ENCODE measurements around the gene ABLIM1. TPM values are rescaled to one million over a fixed set of nuclear protein-coding genes. Genes with fewer than 3 reads are reported as not detected.

ABLIM1 gene
- polyA plus RNA-seq, 1 donor from 2014 or later, result 10.1 TPM

DNA sequence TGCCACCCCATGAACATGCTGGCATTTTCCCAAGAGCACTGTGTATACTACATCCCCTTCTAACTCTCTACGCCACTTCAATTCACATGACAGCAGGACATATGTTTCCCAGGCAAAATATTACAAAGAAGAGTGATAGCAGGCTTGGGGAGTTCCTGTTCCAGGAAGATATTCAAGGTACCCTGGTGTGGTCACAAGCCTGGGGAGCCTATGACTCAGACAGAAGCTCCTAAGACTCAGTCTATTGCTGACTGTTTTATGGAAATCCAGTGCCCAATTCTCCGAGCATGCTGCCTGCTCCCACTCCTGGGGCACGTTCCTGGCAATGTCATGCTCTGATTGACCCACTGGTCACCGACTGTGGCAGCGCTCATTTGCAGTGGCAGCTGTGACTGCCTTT, 23.5 kb upstream of the ABLIM1 start:
- no peak overlapping the region for H3K4me2 ChIP-seq (ENCODE audit: low read length)

DNA sequence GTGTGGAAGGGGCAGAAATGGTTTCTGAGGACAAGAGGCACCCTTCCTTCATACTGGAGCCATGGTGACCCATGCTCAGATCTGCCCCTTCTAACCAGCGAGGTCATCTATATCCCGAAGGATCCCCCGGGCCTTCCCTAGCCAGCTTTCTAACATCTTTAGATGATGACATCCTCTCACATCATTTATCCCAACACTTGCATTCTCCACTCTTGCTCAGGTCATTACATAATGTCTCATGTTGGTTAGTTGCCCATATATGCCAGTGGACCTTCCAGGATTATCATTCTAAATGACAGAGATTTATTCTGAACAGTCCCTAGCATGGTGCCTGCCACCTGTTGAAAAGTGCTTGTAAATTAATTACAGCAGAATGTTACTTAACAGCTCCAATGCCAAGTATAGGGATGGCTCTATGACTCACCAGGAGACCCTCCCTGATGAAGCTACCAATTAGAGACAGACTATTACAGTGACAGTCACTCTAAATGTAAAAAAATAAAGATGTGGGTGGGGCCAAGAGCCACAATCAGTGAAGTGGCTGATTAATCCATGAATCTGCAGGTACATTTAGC, 22.6 kb upstream of the ABLIM1 start:
- H3K9me3 ChIP-seq (ENCODE audit: low read length), result no peaks in the 10 kb centered on the region
- H3K27ac ChIP-seq (ENCODE audit: low read length), result no peak overlapping the region
- TF ChIP-seq POLR2AphosphoS5 (IDR thresholded peaks at IDR 0.05), result no peak
- TF ChIP-seq TAF1 (IDR thresholded peaks at IDR 0.05; ENCODE audit: low read depth), result no peak
- TF ChIP-seq, protein P1, sequence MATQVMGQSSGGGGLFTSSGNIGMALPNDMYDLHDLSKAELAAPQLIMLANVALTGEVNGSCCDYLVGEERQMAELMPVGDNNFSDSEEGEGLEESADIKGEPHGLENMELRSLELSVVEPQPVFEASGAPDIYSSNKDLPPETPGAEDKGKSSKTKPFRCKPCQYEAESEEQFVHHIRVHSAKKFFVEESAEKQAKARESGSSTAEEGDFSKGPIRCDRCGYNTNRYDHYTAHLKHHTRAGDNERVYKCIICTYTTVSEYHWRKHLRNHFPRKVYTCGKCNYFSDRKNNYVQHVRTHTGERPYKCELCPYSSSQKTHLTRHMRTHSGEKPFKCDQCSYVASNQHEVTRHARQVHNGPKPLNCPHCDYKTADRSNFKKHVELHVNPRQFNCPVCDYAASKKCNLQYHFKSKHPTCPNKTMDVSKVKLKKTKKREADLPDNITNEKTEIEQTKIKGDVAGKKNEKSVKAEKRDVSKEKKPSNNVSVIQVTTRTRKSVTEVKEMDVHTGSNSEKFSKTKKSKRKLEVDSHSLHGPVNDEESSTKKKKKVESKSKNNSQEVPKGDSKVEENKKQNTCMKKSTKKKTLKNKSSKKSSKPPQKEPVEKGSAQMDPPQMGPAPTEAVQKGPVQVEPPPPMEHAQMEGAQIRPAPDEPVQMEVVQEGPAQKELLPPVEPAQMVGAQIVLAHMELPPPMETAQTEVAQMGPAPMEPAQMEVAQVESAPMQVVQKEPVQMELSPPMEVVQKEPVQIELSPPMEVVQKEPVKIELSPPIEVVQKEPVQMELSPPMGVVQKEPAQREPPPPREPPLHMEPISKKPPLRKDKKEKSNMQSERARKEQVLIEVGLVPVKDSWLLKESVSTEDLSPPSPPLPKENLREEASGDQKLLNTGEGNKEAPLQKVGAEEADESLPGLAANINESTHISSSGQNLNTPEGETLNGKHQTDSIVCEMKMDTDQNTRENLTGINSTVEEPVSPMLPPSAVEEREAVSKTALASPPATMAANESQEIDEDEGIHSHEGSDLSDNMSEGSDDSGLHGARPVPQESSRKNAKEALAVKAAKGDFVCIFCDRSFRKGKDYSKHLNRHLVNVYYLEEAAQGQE (IDR thresholded peaks at IDR 0.05; ENCODE audit: borderline replicate concordance), result no peak
- TF ChIP-seq RAD21 (conservative IDR thresholded peaks at IDR 0.05), result no peak
- TF ChIP-seq SMC3 (conservative IDR thresholded peaks at IDR 0.05; ENCODE audit: poor library complexity), result no peak
- no peak overlapping the region for H3K9ac ChIP-seq (ENCODE audit: low read length)
- no peak overlapping the region for H2AFZ ChIP-seq (ENCODE audit: low read depth, low read length)
- peaks cover 4% of the 10 kb centered on the region for H3K27me3 ChIP-seq (ENCODE audit: insufficient read depth, low read depth, low read length)
- H3F3A ChIP-seq (ENCODE audit: insufficient read depth, low read length, poor library complexity, severe bottlenecking), result no peaks in the 10 kb centered on the region
- no peak overlapping the region for H3K4me2 ChIP-seq (ENCODE audit: low read length)
- no peaks in the 10 kb centered on the region for H3K36me3 ChIP-seq (ENCODE audit: insufficient read depth, low read length)
- H4K20me1 ChIP-seq (ENCODE audit: insufficient read depth), result no peaks in the 10 kb centered on the region
- no peaks in the 10 kb centered on the region for H3K79me2 ChIP-seq (replicated peaks; ENCODE audit: insufficient read depth, low read length)
- H3K4me3 ChIP-seq (ENCODE audit: low read length), result no peak overlapping the region
- H3K9me2 ChIP-seq (ENCODE audit: insufficient read depth, low read length), result no peaks in the 10 kb centered on the region

More for the DNA sequence above, 23.5 kb upstream of the ABLIM1 start:
- Histone ChIP-seq H3K9me2 (ENCODE audit: insufficient read depth, low read length) (no peaks in the 10 kb centered on the region), H3K9me3 (ENCODE audit: low read length) (no peaks in the 10 kb centered on the region), H3K27me3 (ENCODE audit: insufficient read depth, low read depth, low read length) (peaks cover 4% of the 10 kb centered on the region), H3K79me2 (replicated peaks; ENCODE audit: insufficient read depth, low read length) (no peaks in the 10 kb centered on the region), H3K27ac (ENCODE audit: low read length) (no peak overlapping the region), H3K9ac (ENCODE audit: low read length) (no peak overlapping the region), H3K4me3 (ENCODE audit: low read length) (no peak overlapping the region), H4K20me1 (ENCODE audit: insufficient read depth) (no peaks in the 10 kb centered on the region), H3F3A (ENCODE audit: insufficient read depth, low read length, poor library complexity, severe bottlenecking) (no peaks in the 10 kb centered on the region), H2AFZ (ENCODE audit: low read depth, low read length) (no peak overlapping the region), H3K36me3 (ENCODE audit: insufficient read depth, low read length) (no peaks in the 10 kb centered on the region)
- TF ChIP-seq, protein P2, sequence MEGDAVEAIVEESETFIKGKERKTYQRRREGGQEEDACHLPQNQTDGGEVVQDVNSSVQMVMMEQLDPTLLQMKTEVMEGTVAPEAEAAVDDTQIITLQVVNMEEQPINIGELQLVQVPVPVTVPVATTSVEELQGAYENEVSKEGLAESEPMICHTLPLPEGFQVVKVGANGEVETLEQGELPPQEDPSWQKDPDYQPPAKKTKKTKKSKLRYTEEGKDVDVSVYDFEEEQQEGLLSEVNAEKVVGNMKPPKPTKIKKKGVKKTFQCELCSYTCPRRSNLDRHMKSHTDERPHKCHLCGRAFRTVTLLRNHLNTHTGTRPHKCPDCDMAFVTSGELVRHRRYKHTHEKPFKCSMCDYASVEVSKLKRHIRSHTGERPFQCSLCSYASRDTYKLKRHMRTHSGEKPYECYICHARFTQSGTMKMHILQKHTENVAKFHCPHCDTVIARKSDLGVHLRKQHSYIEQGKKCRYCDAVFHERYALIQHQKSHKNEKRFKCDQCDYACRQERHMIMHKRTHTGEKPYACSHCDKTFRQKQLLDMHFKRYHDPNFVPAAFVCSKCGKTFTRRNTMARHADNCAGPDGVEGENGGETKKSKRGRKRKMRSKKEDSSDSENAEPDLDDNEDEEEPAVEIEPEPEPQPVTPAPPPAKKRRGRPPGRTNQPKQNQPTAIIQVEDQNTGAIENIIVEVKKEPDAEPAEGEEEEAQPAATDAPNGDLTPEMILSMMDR (IDR thresholded peaks at IDR 0.05; ENCODE audit: poor library complexity, severe bottlenecking), result no peak
- no peak for TF ChIP-seq MXI1 (conservative IDR thresholded peaks at IDR 0.05; ENCODE audit: poor library complexity, severe bottlenecking)
- TF ChIP-seq RAD21 (conservative IDR thresholded peaks at IDR 0.05), result no peak
- TF ChIP-seq EP300 (conservative IDR thresholded peaks at IDR 0.05; ENCODE audit: poor library complexity, severe bottlenecking), result no peak
- TF ChIP-seq SMC3 (conservative IDR thresholded peaks at IDR 0.05; ENCODE audit: poor library complexity), result no peak
- no peak for TF ChIP-seq POLR2AphosphoS5 (IDR thresholded peaks at IDR 0.05)
- TF ChIP-seq EZH2 (IDR thresholded peaks at IDR 0.05; ENCODE audit: borderline replicate concordance, insufficient read depth, low read length, poor library complexity, severe bottlenecking), result no peak
- no peak for TF ChIP-seq TAF1 (IDR thresholded peaks at IDR 0.05; ENCODE audit: low read depth)
- TF ChIP-seq, protein P1 (IDR thresholded peaks at IDR 0.05; ENCODE audit: borderline replicate concordance), result no peak
